ELR (cell line): ENCODE measurements around the gene DRD2.

Experiments used
- DNase-seq: peaks from one replicate; pipeline ENCODE4 v3.0.0-alpha.2; 2015; ENCODE audit warnings: low read depth

The DRD2 gene

GRCh38 chr11:113484223-113484622 is 9.0 kb upstream of the DRD2 start:
- no peak for DNase-seq

- no peak for DNase-seq
These were observed 6.5 kb upstream of the DRD2 start for GRCh38 chr11:113481672-113482071.

GRCh38 chr11:113481226-113481625 is 6.0 kb upstream of the DRD2 start:
- DNase-seq = no peak

- DNase-seq = no peak
These were observed 2.1 kb upstream of the DRD2 start for GRCh38 chr11:113477321-113477720.

- DNase-seq = no peak
These were observed 1.4 kb upstream of the DRD2 start for GRCh38 chr11:113476553-113476952.

- peak; percentile 76 for DNase-seq
These were observed 637 bp downstream of the DRD2 start for GRCh38 chr11:113474362-113475159.

- no peak for DNase-seq
These were observed 1.2 kb downstream of the DRD2 start for GRCh38 chr11:113473983-113474361.

- no peak for DNase-seq
These were observed 2.7 kb downstream of the DRD2 start for GRCh38 chr11:113472471-113472870.

GRCh38 chr11:113470233-113470632 is 5.0 kb downstream of the DRD2 start:
- DNase-seq = no peak

- no peak for DNase-seq
These were observed 6.4 kb downstream of the DRD2 start for GRCh38 chr11:113468726-113469345.

GRCh38 chr11:113467545-113467944 is 7.7 kb downstream of the DRD2 start:
- DNase-seq = no peak

GRCh38 chr11:113465786-113466185 is 9.4 kb downstream of the DRD2 start:
- DNase-seq = no peak

GRCh38 chr11:113464416-113464815 is 10.8 kb downstream of the DRD2 start:
- DNase-seq = no peak

GRCh38 chr11:113462830-113463229 is 12.4 kb downstream of the DRD2 start:
- DNase-seq = no peak

- no peak for DNase-seq
These were observed 13.6 kb downstream of the DRD2 start for GRCh38 chr11:113461639-113462038.

- DNase-seq = no peak
These were observed 14.7 kb downstream of the DRD2 start for GRCh38 chr11:113460469-113460868.

GRCh38 chr11:113458189-113458588 is 17.0 kb downstream of the DRD2 start:
- DNase-seq = no peak

GRCh38 chr11:113457784-113458183 is 17.4 kb downstream of the DRD2 start:
- DNase-seq = no peak

- no peak for DNase-seq
These were observed 20.7 kb downstream of the DRD2 start for GRCh38 chr11:113454455-113454854.

- no peak for DNase-seq
These were observed 25.5 kb downstream of the DRD2 start for GRCh38 chr11:113449743-113450142.

- no peak for DNase-seq
These were observed 26.9 kb downstream of the DRD2 start for GRCh38 chr11:113448316-113448677.

- peak; percentile 75 for DNase-seq
These were observed 27.4 kb downstream of the DRD2 start for GRCh38 chr11:113447621-113448315.

- peak; percentile 8 for DNase-seq
These were observed 28.3 kb downstream of the DRD2 start for GRCh38 chr11:113446938-113447337.
